B cell (primary cell): ENCODE results near the gene NPAS2.

Experiments used
- CTCF ChIP-seq: fragments of 200-600 bp; IDR thresholded peaks from one replicate; pipeline ENCODE4 v1.8.0; 2022; ENCODE audit warnings: antibody characterized with exemption, mild to moderate bottlenecking
- EZH2 ChIP-seq: IDR thresholded peaks from 2 replicates; pipeline ENCODE4 v1.6.1; 2012; ENCODE audit warnings: borderline replicate concordance, low read depth, mild to moderate bottlenecking, moderate library complexity, low read length; ENCODE audit not compliant: insufficient read depth, poor library complexity, severe bottlenecking

- no peak for TF ChIP-seq CTCF
- TF ChIP-seq EZH2, result no peak
These were observed 15.2 kb downstream of the NPAS2 start for GRCh38 chr2:100835006-100835659.
